SJCRH30 (cell line): Measurements from ENCODE around the gene GNA12. TPM values are rescaled to one million over a fixed set of nuclear protein-coding genes. Genes with fewer than 3 reads are reported as not detected.

Source experiments
- DNase-seq, 2 experiments: peaks; one replicate each; pipeline ENCODE4 v3.0.0-alpha.2; 2015 to 2020
- H3K27ac ChIP-seq: fragments of 250-450 bp; sonication (Bioruptor Pico); 2 replicates; pipeline ENCODE4 v1.5.1; 2020; ENCODE audit warnings: mild to moderate bottlenecking, moderate library complexity
- H3K27me3 ChIP-seq: fragments of 250-450 bp; sonication (Bioruptor Pico); 2 replicates; pipeline ENCODE4 v1.5.1; 2020; ENCODE audit warnings: mild to moderate bottlenecking, moderate library complexity
- H3K36me3 ChIP-seq: fragments of 250-450 bp; sonication (Bioruptor Pico); 2 replicates; pipeline ENCODE4 v1.5.1; 2020; ENCODE audit warnings: mild to moderate bottlenecking, moderate library complexity
- H3K4me1 ChIP-seq: fragments of 250-450 bp; sonication (Bioruptor Pico); 2 replicates; pipeline ENCODE4 v1.5.1; 2020; ENCODE audit warnings: mild to moderate bottlenecking, moderate library complexity
- H3K4me3 ChIP-seq: fragments of 250-450 bp; sonication (Bioruptor Pico); 2 replicates; pipeline ENCODE4 v1.5.1; 2020; ENCODE audit warnings: mild to moderate bottlenecking, moderate library complexity
- H3K9me3 ChIP-seq: fragments of 250-450 bp; sonication (Bioruptor Pico); replicated peaks from 2 replicates; pipeline ENCODE4 v1.5.1; 2020; ENCODE audit warnings: mild to moderate bottlenecking, moderate library complexity
- total RNA-seq: library from RNA; depleted of rRNA; stranded (reverse); fragments of >200 nt; shearing (Covaris generic); gene quantifications from 2 replicates; pipeline ENCODE4 v1.2.3, GENCODE V29; 2014

GNA12 gene
- total RNA-seq, 1 experiment from 2014 or later = 19.3 TPM

DNA sequence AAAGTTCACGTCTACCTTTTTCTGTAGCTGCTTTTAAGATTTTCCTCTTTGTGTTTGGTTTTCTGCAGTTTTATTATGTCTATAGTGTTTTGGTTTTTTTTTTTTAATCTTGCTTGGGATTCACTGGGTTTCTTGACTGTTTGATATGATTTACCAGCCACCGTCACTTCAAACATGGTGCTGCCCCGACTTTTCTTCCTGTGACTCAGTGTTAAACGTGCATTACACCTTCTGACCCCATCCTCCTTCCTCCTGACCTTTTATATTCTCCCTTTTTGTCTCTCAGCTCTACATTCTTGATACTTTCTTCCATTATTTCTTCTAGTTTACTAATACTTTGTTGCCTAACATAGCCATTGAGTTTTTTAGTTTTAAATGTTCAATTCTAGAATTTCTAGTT lies 61.5 kb downstream of the GNA12 start:
- Histone ChIP-seq H3K27ac (no peak overlapping the region), H3K36me3 (0 out of 2 replicates have a peak, but pooled peaks cover 5% of the 10 kb centered on the region), H3K9me3 (0 out of 2 replicates have a peak, but pooled peaks cover 2% of the 10 kb centered on the region), H3K4me3 (no peak overlapping the region), H3K4me1 (peaks cover 10% of the 10 kb centered on the region), H3K27me3 (no peaks in the 10 kb centered on the region)
- no peak for DNase-seq

DNA sequence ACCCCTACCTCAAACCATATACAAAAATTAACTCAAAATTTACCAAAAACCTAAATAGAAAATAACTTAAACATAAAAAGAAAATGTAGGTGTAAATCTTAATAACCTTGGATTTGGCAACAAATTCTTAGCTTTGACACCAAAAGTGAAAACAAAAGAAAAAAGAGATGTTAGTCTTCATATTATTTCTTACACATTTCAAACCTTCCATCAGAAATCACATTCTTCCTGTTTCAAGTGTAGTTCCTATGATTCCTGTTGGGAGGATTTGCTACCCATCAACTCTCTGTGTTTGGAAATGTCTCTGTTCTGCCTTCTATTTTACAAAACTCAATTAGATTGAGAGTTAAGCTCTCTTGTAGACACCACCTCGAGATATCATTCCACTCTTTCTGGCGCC lies 62.0 kb downstream of the GNA12 start:
- H3K4me3 ChIP-seq = no peak overlapping the region

DNA sequence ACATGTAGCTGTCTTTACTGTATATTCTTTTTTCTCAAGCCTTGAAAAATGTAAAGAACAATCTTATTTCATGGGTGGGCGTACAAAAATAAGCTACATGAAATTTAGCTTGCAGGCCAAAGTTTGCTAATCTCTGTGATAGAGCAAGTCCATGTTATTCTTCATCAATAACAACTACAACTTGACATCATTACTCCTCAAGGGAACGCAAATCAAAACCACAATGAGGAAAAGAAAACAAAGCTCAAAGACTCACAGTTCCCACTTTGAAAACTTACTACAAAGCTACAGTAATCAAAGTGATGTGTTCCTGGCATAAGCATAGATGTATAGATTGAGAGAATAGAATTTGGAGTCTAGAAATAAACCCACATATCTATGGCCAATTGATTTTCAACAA lies 62.5 kb downstream of the GNA12 start:
- H3K27me3 ChIP-seq = no peaks in the 10 kb centered on the region
- peaks cover 10% of the 10 kb centered on the region for H3K4me1 ChIP-seq
- H3K4me3 ChIP-seq = no peak overlapping the region
- no peak overlapping the region for H3K27ac ChIP-seq
- DNase-seq = no peak
- H3K9me3 ChIP-seq = 0 out of 2 replicates have a peak, but pooled peaks cover 2% of the 10 kb centered on the region
- H3K36me3 ChIP-seq = 0 out of 2 replicates have a peak, but pooled peaks cover 5% of the 10 kb centered on the region

More for the DNA sequence above, 62.0 kb downstream of the GNA12 start:
- H3K4me1 ChIP-seq = peaks cover 10% of the 10 kb centered on the region
- no peak overlapping the region for H3K27ac ChIP-seq
- no peak for DNase-seq
- no peaks in the 10 kb centered on the region for H3K27me3 ChIP-seq
- H3K36me3 ChIP-seq = 0 out of 2 replicates have a peak, but pooled peaks cover 5% of the 10 kb centered on the region
- 0 out of 2 replicates have a peak, but pooled peaks cover 2% of the 10 kb centered on the region for H3K9me3 ChIP-seq

DNA sequence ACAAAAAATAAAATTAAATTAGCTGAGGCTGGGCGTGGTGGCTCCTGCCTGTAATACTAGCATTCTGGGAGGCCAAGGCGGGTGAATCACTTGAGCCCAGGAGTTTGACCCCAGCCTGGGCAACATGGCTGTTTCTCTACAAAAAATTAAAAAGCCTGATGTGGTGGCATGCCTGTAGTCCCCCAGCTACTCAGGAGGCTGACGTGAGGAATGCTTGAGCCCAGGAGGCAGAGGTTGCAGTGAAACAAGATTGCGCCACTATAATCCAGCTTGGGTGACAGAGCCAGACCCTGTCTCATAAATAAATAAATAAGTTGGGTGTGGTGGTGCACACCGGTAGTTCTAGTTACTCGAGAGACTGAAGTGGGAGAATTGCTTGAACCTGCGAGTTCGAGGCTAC lies 65.1 kb downstream of the GNA12 start:
- 0 out of 2 replicates have a peak, but pooled peaks cover 2% of the 10 kb centered on the region for H3K9me3 ChIP-seq
- no peak overlapping the region for H3K27ac ChIP-seq
- H3K36me3 ChIP-seq = 0 out of 2 replicates have a peak, but pooled peaks cover 5% of the 10 kb centered on the region
- no peaks in the 10 kb centered on the region for H3K4me1 ChIP-seq
- H3K4me3 ChIP-seq = no peak overlapping the region
- DNase-seq = no peak
- no peaks in the 10 kb centered on the region for H3K27me3 ChIP-seq

DNA sequence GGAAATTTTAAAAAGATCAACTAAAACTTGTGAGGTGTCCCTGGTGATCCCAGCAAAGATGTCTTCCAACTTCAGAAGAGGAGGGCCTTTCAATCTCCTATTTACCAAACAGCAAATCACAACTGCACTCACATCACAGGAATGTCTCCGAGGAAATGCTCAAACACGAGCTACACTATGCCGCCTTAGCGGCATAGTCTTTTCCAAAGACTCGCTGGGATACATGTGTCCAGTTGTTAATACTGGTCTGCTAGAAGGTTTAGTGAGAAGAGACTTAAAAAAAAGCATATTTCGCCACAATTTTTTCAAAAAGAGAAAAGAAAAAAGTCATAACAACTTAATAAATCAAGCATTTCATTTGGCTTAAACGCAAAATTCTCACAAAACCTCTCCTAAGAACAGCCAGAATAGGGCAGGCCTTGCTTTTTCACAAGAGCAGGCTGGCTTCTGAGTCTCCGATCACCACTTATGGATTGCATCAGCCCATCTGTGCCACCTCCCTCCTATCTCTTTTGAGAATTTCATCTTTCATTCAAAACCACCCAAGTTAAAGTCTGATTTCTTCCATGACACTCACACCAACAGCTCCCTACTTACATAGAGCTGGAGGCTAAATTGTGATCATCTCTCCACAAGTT lies 66.1 kb downstream of the GNA12 start:
- H3K9me3 ChIP-seq = 0 out of 2 replicates have a peak, but pooled peaks cover 2% of the 10 kb centered on the region
- H3K4me1 ChIP-seq = no peaks in the 10 kb centered on the region
- no peak for DNase-seq
- H3K27ac ChIP-seq = no peak overlapping the region
- H3K4me3 ChIP-seq = no peak overlapping the region
- H3K36me3 ChIP-seq = 0 out of 2 replicates have a peak, but pooled peaks cover 5% of the 10 kb centered on the region
- H3K27me3 ChIP-seq = no peaks in the 10 kb centered on the region

DNA sequence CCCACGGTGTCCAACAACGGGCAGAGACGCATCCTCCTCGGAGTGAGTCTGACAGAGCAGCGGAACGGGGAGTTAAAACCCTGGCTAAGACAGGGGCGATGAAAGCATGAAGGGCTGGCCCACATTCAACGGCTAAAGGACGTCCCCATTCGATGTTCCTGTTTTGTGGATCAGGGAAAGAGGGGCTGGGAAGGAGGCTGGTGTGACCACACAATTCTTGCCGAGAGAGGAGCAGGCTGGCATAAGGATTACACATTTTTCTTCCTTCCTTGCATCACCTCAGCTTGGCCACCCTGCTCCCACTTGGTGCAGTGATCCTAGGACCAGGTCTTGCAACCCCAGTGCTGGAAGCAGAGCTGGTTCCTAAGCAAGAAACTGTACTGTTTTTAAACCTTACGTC lies 67.7 kb downstream of the GNA12 start:
- H3K27me3 ChIP-seq = no peaks in the 10 kb centered on the region
- no peak overlapping the region for H3K4me3 ChIP-seq
- H3K4me1 ChIP-seq = no peaks in the 10 kb centered on the region
- 0 out of 2 replicates have a peak, but pooled peaks cover 5% of the 10 kb centered on the region for H3K36me3 ChIP-seq
- H3K9me3 ChIP-seq = no peaks in the 10 kb centered on the region
- no peak overlapping the region for H3K27ac ChIP-seq
- no peak for DNase-seq

DNA sequence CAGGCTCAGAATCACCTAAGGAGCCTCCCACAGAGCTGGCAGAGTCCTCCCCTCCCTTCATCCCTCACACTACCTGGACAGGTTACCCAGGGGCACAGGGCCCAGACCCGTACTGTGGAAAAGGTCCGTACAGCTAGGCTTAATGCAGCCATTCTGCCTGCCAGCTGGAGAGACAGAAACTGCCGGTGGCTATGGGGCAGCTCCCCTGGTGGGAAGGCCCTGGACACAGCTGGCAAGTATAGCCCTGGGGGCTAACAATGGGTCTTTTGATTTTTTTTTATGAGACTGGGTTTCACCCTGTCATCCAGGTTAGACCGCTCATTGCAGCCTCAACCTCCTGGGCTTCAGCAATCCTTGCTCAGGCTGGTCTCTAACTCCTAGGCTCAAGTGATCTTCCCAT lies 68.3 kb downstream of the GNA12 start:
- no peaks in the 10 kb centered on the region for H3K4me1 ChIP-seq
- H3K4me3 ChIP-seq = no peak overlapping the region
- H3K27me3 ChIP-seq = no peaks in the 10 kb centered on the region
- 0 out of 2 replicates have a peak, but pooled peaks cover 5% of the 10 kb centered on the region for H3K36me3 ChIP-seq
- no peaks in the 10 kb centered on the region for H3K9me3 ChIP-seq
- peak; percentile 30 to 67 for DNase-seq
- H3K27ac ChIP-seq = no peak overlapping the region

DNA sequence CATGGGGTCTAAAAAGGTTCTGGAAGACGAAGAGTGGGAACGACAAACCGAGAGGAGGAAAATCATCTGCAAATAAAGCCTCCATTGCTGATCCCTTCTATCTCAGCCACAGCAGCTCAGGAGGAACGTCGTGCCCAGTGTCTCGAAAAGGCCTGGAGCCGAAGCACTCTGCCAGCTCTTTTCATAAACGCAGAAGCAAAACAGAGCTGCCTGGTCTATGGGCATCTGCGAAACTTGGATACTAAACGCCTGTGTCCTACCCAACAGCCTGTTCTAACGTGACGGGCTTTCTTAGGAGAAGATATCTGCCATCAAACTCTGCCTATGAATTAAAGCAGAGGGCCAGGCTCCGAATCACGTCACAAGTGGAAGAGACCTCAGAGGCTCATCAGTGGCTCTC lies 68.7 kb downstream of the GNA12 start:
- Histone ChIP-seq H3K27ac (no peak overlapping the region), H3K4me1 (no peaks in the 10 kb centered on the region), H3K36me3 (0 out of 2 replicates have a peak, but pooled peaks cover 3% of the 10 kb centered on the region), H3K4me3 (no peak overlapping the region), H3K9me3 (no peaks in the 10 kb centered on the region), H3K27me3 (no peaks in the 10 kb centered on the region)
- no peak for DNase-seq

DNA sequence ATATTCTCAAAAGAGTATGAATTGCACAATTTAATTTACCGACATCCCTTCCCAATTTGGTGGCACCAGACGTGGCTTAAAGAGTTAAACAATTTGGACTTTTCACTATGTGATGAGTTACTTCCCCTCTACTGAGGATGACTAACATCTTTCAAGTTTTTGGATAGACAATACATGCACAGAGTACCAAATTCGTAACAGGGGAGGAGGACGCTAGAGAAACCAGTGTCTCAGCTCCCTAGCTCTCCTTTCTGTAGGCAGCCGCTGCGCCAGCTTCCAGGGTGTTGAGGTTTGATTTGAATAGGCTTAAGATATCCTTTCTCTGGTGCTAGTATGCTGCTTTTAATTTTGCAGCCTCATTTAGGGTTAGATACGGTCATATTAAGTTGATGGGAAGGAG lies 69.2 kb downstream of the GNA12 start:
- no peak overlapping the region for H3K27ac ChIP-seq
- no peaks in the 10 kb centered on the region for H3K27me3 ChIP-seq
- no peaks in the 10 kb centered on the region for H3K9me3 ChIP-seq
- no peak for DNase-seq
- no peaks in the 10 kb centered on the region for H3K36me3 ChIP-seq
- H3K4me3 ChIP-seq = no peak overlapping the region
- H3K4me1 ChIP-seq = no peaks in the 10 kb centered on the region

DNA sequence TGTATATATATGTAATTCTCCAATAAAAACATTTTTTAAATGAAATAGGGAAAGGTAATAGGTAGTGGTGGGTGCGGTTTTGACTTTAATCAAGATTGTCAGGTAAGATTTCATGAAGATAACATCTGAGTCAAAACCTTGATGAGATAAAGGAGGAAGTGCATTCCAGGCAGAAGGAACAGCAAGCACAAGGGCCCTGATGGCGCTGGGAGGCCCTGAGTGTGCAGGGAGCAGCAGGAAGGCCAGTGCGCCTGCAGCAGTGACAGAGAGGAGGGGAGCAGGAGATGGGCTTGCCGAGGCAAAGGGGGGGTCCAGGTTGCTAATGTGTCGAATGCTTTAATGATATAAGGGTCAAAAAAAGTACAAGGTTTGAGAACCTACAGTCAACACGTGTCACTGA lies 69.8 kb downstream of the GNA12 start:
- Histone ChIP-seq H3K36me3 (no peaks in the 10 kb centered on the region), H3K27me3 (no peaks in the 10 kb centered on the region), H3K9me3 (no peaks in the 10 kb centered on the region), H3K4me3 (no peak overlapping the region), H3K4me1 (no peaks in the 10 kb centered on the region), H3K27ac (no peak overlapping the region)
- no peak for DNase-seq

DNA sequence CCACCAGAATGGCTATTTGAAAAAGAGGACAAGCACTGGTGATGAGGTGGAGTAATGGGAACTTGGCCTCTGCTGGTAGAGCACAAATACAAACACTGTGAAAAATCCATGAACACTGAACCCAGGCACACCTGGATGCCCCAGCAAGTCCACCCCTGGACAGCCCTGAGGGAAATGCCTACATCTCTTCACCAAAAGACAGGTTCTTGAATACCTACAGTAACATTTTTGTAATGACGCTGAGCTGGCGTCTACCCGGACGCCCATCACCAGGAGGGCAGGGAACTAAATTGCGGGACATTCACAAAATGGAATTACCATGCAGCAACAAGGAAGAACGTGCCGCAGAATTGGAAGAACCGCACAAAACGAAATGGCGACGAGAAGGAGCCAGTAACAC lies 70.5 kb downstream of the GNA12 start:
- no peak overlapping the region for H3K27ac ChIP-seq

DNA sequence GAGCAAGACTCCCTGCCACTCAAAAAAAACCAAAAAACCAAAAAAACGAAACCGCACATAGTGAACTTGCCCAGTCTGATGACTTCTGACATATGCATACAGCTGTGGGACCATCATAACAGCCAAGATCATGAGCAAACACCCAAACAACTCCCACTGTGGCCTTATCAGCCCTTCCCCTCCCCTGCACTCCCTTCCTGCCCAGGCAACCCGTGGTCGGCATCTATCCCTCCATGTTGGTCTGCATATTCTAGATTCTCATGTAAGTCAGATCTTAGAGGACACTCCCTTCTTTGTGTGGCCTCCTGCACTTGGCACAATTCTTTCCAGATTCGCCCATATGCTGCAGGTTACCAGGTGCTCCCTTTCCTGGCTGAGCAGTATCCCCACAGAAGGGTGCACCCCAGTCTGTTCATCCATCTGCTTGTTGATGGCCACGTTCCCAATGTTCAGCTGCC lies 72.8 kb downstream of the GNA12 start:
- Histone ChIP-seq H3K27ac (no peak overlapping the region), H3K9me3 (no peaks in the 10 kb centered on the region), H3K4me1 (no peaks in the 10 kb centered on the region), H3K4me3 (no peak overlapping the region), H3K27me3 (no peaks in the 10 kb centered on the region), H3K36me3 (peaks cover 5% of the 10 kb centered on the region; the same call in 1 of the 2 replicates)
- no peak for DNase-seq

More for the DNA sequence above, 70.5 kb downstream of the GNA12 start:
- no peaks in the 10 kb centered on the region for H3K9me3 ChIP-seq
- H3K27me3 ChIP-seq = no peaks in the 10 kb centered on the region
- H3K4me3 ChIP-seq = no peak overlapping the region
- peaks cover 5% of the 10 kb centered on the region; the same call in 1 of the 2 replicates for H3K36me3 ChIP-seq
- no peak for DNase-seq
- H3K4me1 ChIP-seq = no peaks in the 10 kb centered on the region

DNA sequence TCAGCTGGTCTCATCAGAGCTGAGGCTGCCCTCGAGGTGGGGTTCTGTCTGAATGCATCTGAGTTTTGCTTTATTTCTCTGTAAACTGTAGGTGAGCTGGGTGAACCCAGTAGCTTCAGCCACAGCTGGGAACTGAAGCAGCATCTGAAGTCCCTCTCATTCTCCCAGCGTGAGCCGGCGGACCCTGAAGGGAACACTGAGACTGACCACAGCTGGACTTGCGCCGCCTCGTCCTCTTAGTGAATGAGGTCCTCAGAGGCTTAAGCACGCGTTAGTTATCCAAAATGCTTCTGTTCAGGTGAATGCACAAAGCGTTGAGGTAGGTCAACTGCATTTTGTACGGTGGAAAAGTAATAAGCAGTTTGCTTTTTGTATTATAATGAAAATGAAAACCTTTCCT lies 79.5 kb downstream of the GNA12 start:
- no peak overlapping the region for H3K4me3 ChIP-seq
- H3K27ac ChIP-seq = no peak overlapping the region
- no peaks in the 10 kb centered on the region for H3K27me3 ChIP-seq
- no peak for DNase-seq
- H3K36me3 ChIP-seq = peaks cover 5% of the 10 kb centered on the region; the same call in 1 of the 2 replicates
- H3K9me3 ChIP-seq = no peaks in the 10 kb centered on the region
- peaks cover 13% of the 10 kb centered on the region for H3K4me1 ChIP-seq

DNA sequence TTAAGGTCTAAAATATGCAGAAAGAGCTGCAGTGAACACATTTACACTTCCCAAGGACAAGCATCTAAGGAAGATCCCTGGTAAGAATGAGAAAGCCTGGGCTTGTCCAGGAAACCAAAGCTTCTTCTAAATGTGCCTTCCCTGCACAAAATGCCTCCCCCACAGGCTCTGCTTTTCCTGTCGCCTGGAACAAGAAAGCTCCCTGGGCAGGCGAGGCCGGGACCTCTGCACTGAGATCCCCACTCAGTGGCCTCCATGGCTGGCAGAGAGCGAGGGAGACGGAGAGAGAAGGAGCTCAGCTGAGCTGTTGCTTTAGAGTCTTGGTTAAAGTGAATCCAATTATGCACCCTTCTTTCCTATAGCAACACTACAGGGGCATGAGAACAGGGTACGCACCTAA lies 80.5 kb downstream of the GNA12 start:
- no peak overlapping the region for H3K27ac ChIP-seq
- no peak for DNase-seq
- H3K9me3 ChIP-seq = no peaks in the 10 kb centered on the region
- no peaks in the 10 kb centered on the region for H3K36me3 ChIP-seq
- peaks cover 20% of the 10 kb centered on the region for H3K4me1 ChIP-seq
- H3K4me3 ChIP-seq = no peak overlapping the region
- no peaks in the 10 kb centered on the region for H3K27me3 ChIP-seq

DNA sequence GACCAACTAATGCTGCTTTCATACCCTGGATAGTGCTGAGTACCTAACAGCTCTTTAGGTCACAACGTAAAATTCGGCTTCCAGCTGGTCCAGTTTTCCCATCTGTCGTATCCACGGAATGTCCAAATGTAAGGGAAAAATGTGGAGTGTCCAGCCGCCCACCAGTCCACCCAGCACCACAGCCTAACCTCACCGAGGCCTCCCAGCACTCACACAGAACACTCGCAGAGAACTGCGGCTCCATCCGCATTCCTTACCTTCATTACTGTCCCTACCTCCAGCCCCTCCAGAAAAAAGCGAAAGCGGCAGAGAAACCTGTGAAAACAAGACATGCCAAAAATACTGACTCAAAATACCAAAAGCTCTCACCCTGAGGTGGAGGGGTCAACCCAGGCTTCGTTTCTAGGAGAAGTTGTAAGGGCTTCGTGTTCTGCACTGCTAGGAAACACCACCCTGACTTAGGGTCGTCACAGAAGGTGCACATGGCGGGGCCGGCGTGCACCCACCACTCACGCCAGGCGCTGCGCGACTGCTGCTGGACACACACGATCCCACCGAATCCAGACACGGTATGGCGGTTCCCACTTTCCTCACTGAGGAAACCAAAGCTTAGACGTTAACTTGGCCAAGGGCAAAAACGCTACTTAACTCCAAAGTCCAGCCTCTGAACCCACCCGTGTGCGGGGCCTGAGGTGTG lies 82.2 kb downstream of the GNA12 start:
- H3K27me3 ChIP-seq = no peaks in the 10 kb centered on the region
- peaks cover 33% of the 10 kb centered on the region for H3K4me1 ChIP-seq
- H3K27ac ChIP-seq = no peak overlapping the region
- H3K36me3 ChIP-seq = no peaks in the 10 kb centered on the region
- H3K9me3 ChIP-seq = no peaks in the 10 kb centered on the region
- no peak overlapping the region for H3K4me3 ChIP-seq
- DNase-seq = no peak
